NB4 (cell line): Measurements from ENCODE around the gene TSPAN5.

Source experiments
- DNase-seq: peaks from one replicate; pipeline ENCODE4 v3.0.0; 2010; ENCODE audit warnings: low read depth
- H3K4me3 ChIP-seq: one replicate; pipeline ENCODE4 v1.5.1; 2011; ENCODE audit warnings: mild to moderate bottlenecking, low read depth, low read length, moderate library complexity
- CTCF ChIP-seq: IDR thresholded peaks from one replicate; pipeline ENCODE4 v1.5.1; 2012; ENCODE audit warnings: low read depth, low read length
- MYC ChIP-seq: IDR thresholded peaks from 2 replicates; pipeline ENCODE4 v1.6.1; 2011; ENCODE audit warnings: low read depth, low read length
- POLR2A ChIP-seq: IDR thresholded peaks from 2 replicates; pipeline ENCODE4 v1.6.1; 2011; ENCODE audit warnings: mild to moderate bottlenecking; ENCODE audit not compliant: insufficient read length; ENCODE audit errors: extremely low read depth
- TF ChIP-seq, protein P1 (sequence below): IDR thresholded peaks from 2 replicates; pipeline ENCODE4 v1.6.1; 2011; ENCODE audit warnings: low read depth, low read length

Gene TSPAN5

GRCh38 chr4:98692411-98692810, 34.0 kb upstream of the TSPAN5 start:
- H3K4me3 ChIP-seq, result no peak overlapping the region
- DNase-seq, result no peak
- TF ChIP-seq CTCF (no peak), MYC (no peak)
- TF ChIP-seq, protein P1, sequence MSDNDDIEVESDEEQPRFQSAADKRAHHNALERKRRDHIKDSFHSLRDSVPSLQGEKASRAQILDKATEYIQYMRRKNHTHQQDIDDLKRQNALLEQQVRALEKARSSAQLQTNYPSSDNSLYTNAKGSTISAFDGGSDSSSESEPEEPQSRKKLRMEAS, result no peak

- no peak for DNase-seq
- TF ChIP-seq MYC (no peak), POLR2A (no peak), CTCF (no peak)
- TF ChIP-seq, protein P1, result no peak
- no peak overlapping the region for H3K4me3 ChIP-seq
Observed at GRCh38 chr4:98691588-98691987, 33.2 kb upstream of the TSPAN5 start.

- DNase-seq, result no peak
- H3K4me3 ChIP-seq, result no peak overlapping the region
- TF ChIP-seq POLR2A (no peak), CTCF (no peak), MYC (no peak)
- TF ChIP-seq, protein P1, result no peak
Observed at GRCh38 chr4:98689507-98690174, 31.2 kb upstream of the TSPAN5 start.

- no peak overlapping the region for H3K4me3 ChIP-seq
- DNase-seq, result peak; percentile 4
Observed at GRCh38 chr4:98688411-98689290, 30.2 kb upstream of the TSPAN5 start.

GRCh38 chr4:98687876-98688275, 29.5 kb upstream of the TSPAN5 start:
- TF ChIP-seq POLR2A (no peak), MYC (no peak), CTCF (no peak)
- TF ChIP-seq, protein P1, result no peak
- H3K4me3 ChIP-seq, result no peak overlapping the region
- DNase-seq, result no peak

More at GRCh38 chr4:98688411-98689290, 30.2 kb upstream of the TSPAN5 start:
- TF ChIP-seq POLR2A, result no peak
- no peak for TF ChIP-seq CTCF
- TF ChIP-seq MYC, result no peak
- TF ChIP-seq, protein P1, result no peak
